WTC11 (cell line): ENCODE measurements around the gene PTPRS.

ENCODE experiments used
- CBFB ChIP-seq: sonication (generic); formaldehyde crosslinking; IDR thresholded peaks from 2 replicates; pipeline ENCODE4 v1.8.1; 2022; ENCODE audit warnings: mild to moderate bottlenecking, low read depth, missing genetic modification reagents
- CREB1 ChIP-seq: sonication (generic); formaldehyde crosslinking; IDR thresholded peaks from 2 replicates; pipeline ENCODE4 v1.8.0; 2023; ENCODE audit warnings: mild to moderate bottlenecking, missing genetic modification reagents
- NFYB ChIP-seq: sonication (generic); formaldehyde crosslinking; conservative IDR thresholded peaks from 2 replicates; pipeline ENCODE4 v1.8.0; 2022; ENCODE audit warnings: low read depth, missing genetic modification reagents
- TP53 ChIP-seq: sonication (generic); formaldehyde crosslinking; IDR thresholded peaks from 2 replicates; pipeline ENCODE4 v1.8.1; 2023; ENCODE audit warnings: mild to moderate bottlenecking, missing genetic modification reagents
- TF ChIP-seq, protein P1 (sequence below): fragments of 200-600 bp; IDR thresholded peaks from 2 replicates; pipeline ENCODE4 v1.8.0; 2022; ENCODE audit warnings: antibody characterized with exemption
- TF ChIP-seq, protein P2 (sequence below): sonication (generic); formaldehyde crosslinking; IDR thresholded peaks from 2 replicates; pipeline ENCODE4 v1.8.1; 2023; ENCODE audit warnings: mild to moderate bottlenecking, missing genetic modification reagents, moderate library complexity
- TF ChIP-seq, protein P3 (sequence below): sonication (generic); formaldehyde crosslinking; IDR thresholded peaks from 2 replicates; pipeline ENCODE4 v1.8.1; 2023; ENCODE audit warnings: mild to moderate bottlenecking, missing genetic modification reagents

DNA sequence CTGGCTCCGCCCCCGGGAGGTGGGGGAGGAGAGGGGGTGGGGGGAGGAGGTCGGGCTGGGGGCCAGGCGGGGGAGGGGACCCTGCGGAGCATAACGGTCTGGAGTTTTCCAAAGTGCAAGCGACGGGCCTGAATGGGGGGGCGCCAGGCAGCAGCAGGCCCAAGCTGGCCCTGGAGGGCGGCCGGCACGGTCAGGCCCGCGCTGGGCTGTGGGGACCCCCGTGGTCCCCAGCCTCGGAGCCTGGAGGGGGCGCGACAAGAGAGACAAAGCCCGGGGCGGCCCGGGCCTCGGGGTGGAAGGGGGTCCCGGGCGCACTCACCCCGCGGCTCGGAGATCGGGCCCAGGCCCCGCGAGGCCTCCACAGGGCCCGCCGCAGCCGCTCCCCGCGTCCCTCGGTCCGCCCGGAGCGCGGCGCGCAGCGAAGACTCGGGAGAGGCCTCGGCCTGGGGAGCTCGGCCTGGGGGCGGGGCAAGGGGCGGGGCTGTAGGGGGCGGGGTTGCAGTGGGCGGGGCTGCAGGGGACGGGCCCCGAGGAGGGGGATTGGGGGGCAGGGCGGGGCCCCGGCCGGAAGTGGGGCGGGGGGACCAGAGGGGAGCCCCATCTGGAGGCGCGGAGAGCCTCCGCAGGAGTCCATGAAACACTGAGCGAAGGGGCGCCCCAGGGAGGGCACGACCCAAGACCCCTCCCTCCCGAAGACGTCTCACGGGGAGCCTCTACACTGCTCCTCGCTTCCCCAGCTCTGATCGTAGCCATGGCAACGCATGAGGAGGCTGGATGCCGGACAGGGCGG lies 47.6 kb downstream of the PTPRS start:
- TF ChIP-seq, protein P1, sequence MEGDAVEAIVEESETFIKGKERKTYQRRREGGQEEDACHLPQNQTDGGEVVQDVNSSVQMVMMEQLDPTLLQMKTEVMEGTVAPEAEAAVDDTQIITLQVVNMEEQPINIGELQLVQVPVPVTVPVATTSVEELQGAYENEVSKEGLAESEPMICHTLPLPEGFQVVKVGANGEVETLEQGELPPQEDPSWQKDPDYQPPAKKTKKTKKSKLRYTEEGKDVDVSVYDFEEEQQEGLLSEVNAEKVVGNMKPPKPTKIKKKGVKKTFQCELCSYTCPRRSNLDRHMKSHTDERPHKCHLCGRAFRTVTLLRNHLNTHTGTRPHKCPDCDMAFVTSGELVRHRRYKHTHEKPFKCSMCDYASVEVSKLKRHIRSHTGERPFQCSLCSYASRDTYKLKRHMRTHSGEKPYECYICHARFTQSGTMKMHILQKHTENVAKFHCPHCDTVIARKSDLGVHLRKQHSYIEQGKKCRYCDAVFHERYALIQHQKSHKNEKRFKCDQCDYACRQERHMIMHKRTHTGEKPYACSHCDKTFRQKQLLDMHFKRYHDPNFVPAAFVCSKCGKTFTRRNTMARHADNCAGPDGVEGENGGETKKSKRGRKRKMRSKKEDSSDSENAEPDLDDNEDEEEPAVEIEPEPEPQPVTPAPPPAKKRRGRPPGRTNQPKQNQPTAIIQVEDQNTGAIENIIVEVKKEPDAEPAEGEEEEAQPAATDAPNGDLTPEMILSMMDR = no peak
- TF ChIP-seq TP53 (CRISPR knock-in tag) = no peak
- TF ChIP-seq, protein P2, sequence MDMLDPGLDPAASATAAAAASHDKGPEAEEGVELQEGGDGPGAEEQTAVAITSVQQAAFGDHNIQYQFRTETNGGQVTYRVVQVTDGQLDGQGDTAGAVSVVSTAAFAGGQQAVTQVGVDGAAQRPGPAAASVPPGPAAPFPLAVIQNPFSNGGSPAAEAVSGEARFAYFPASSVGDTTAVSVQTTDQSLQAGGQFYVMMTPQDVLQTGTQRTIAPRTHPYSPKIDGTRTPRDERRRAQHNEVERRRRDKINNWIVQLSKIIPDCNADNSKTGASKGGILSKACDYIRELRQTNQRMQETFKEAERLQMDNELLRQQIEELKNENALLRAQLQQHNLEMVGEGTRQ = no peak
- TF ChIP-seq CREB1 (CRISPR knock-in tag) = no peak
- TF ChIP-seq NFYB = no peak
- TF ChIP-seq CBFB = no peak
- TF ChIP-seq, protein P3, sequence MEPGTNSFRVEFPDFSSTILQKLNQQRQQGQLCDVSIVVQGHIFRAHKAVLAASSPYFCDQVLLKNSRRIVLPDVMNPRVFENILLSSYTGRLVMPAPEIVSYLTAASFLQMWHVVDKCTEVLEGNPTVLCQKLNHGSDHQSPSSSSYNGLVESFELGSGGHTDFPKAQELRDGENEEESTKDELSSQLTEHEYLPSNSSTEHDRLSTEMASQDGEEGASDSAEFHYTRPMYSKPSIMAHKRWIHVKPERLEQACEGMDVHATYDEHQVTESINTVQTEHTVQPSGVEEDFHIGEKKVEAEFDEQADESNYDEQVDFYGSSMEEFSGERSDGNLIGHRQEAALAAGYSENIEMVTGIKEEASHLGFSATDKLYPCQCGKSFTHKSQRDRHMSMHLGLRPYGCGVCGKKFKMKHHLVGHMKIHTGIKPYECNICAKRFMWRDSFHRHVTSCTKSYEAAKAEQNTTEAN (CRISPR knock-in tag) = no peak
